DOHH2 (cell line): ENCODE measurements around the gene BTBD1.

Experiments
- H3F3A ChIP-seq: fragments of 200-600 bp; sonication (generic), shearing (Covaris generic); 2 replicates; pipeline ENCODE4 v1.6.0; 2016; ENCODE audit warnings: antibody characterized with exemption, mild to moderate bottlenecking; ENCODE audit not compliant: control insufficient read depth, insufficient read depth
- H3K27ac ChIP-seq: fragments of 200-600 bp; sonication (generic); 2 replicates; pipeline ENCODE4 v1.5.1; 2014; ENCODE audit warnings: low read depth, mild to moderate bottlenecking, low read length, moderate library complexity
- H3K27me3 ChIP-seq: fragments of 200-600 bp; sonication (generic); 2 replicates; pipeline ENCODE4 v1.6.1; 2014; ENCODE audit warnings: mild to moderate bottlenecking, low read length, mixed read lengths; ENCODE audit not compliant: control insufficient read depth
- H3K36me3 ChIP-seq: fragments of 200-600 bp; sonication (generic); 2 replicates; pipeline ENCODE4 v1.6.1; 2014; ENCODE audit warnings: mild to moderate bottlenecking, low read length, moderate library complexity, mixed read lengths; ENCODE audit not compliant: control insufficient read depth
- H3K4me1 ChIP-seq: fragments of 200-600 bp; sonication (generic); 2 replicates; pipeline ENCODE4 v1.6.1; 2014; ENCODE audit warnings: mild to moderate bottlenecking, low read length, mixed read lengths; ENCODE audit not compliant: control insufficient read depth
- H3K4me2 ChIP-seq: fragments of 200-600 bp; sonication (generic); 2 replicates; pipeline ENCODE4 v1.6.0; 2014; ENCODE audit warnings: mild to moderate bottlenecking, low read length, moderate library complexity
- H3K4me3 ChIP-seq: fragments of 200-600 bp; sonication (generic); 2 replicates; pipeline ENCODE4 v1.5.1; 2014; ENCODE audit warnings: mild to moderate bottlenecking, low read length, mixed read lengths
- H3K79me2 ChIP-seq: fragments of 200-600 bp; sonication (generic); 2 replicates; pipeline ENCODE4 v1.6.1; 2014; ENCODE audit warnings: mild to moderate bottlenecking, low read length, mixed read lengths; ENCODE audit not compliant: control insufficient read depth
- H3K9me2 ChIP-seq: fragments of 200-600 bp; sonication (generic); replicated peaks from 2 replicates; pipeline ENCODE4 v1.6.1; 2014; ENCODE audit warnings: mild to moderate bottlenecking, low read length, mixed read lengths; ENCODE audit not compliant: control insufficient read depth
- H3K9me3 ChIP-seq: fragments of 200-600 bp; sonication (generic); 2 replicates; pipeline ENCODE4 v1.6.1; 2014; ENCODE audit warnings: antibody characterized with exemption, low read length, mixed read lengths; ENCODE audit not compliant: control insufficient read depth, insufficient read depth
- H4K20me1 ChIP-seq: fragments of 200-600 bp; sonication (generic); 2 replicates; pipeline ENCODE4 v1.6.0; 2014; ENCODE audit warnings: low read depth, mild to moderate bottlenecking, antibody characterized with exemption, low read length, moderate library complexity; ENCODE audit not compliant: control insufficient read depth, insufficient read depth
- CTCF ChIP-seq: fragments of 200-600 bp; sonication (generic); IDR thresholded peaks from one replicate; pipeline ENCODE4 v1.5.1; 2014; ENCODE audit warnings: antibody characterized with exemption, mild to moderate bottlenecking, low read depth, low read length; ENCODE audit not compliant: poor library complexity, severe bottlenecking
- EZH2phosphoT487 ChIP-seq: fragments of 200-600 bp; sonication (generic); IDR thresholded peaks from 2 replicates; pipeline ENCODE4 v1.6.1; 2017; ENCODE audit warnings: borderline replicate concordance, mild to moderate bottlenecking, antibody characterized with exemption, low read length, moderate library complexity, mixed read lengths

BTBD1 gene

GRCh38 chr15:82992436-82992998 is 74.5 kb downstream of the BTBD1 start:
- Histone ChIP-seq H3K9me2 (no peaks in the 10 kb centered on the region), H3K79me2 (peaks cover 2% of the 10 kb centered on the region), H3K9me3 (no peaks in the 10 kb centered on the region), H4K20me1 (no peaks in the 10 kb centered on the region), H3K36me3 (peaks cover 22% of the 10 kb centered on the region), H3F3A (no peaks in the 10 kb centered on the region; the same call in 1 of the 2 replicates), H3K4me1 (peaks cover 1% of the 10 kb centered on the region), H3K4me2 (no peak overlapping the region), H3K27ac (no peak overlapping the region), H3K4me3 (no peak overlapping the region), H3K27me3 (no peaks in the 10 kb centered on the region)
- TF ChIP-seq CTCF: no peak
- TF ChIP-seq EZH2phosphoT487: no peak

DNA sequence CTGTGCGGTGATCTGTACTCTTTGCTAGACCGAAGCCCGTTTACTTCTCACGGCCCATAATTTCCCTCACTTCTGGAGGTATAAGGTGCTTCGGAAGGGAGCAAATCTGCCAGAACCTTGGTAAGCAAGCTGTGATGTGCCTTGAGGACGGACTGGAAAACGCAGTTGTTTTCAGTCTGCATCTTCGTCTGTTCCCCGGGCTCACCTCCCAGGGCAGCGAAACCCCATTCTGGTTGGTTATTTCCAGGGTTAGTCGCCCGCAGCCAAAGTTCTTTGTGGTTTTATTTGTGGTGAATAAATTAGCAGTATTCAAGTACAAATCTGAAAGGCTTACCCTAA is 80.6 kb downstream of the BTBD1 start:
- no peaks in the 10 kb centered on the region for H4K20me1 ChIP-seq
- no peaks in the 10 kb centered on the region for H3K9me3 ChIP-seq
- no peaks in the 10 kb centered on the region for H3K27me3 ChIP-seq
- peak overlapping the region; percentile 91 for H3K4me2 ChIP-seq
- peaks cover 20% of the 10 kb centered on the region for H3K4me1 ChIP-seq
- peak overlapping the region; percentile 35; the same call in 1 of the 2 replicates for H3K27ac ChIP-seq
- H3K36me3 ChIP-seq: peaks cover 32% of the 10 kb centered on the region
- no peaks in the 10 kb centered on the region for H3K9me2 ChIP-seq
- H3F3A ChIP-seq: no peaks in the 10 kb centered on the region
- H3K4me3 ChIP-seq: peak overlapping the region; percentile 100
- TF ChIP-seq CTCF: no peak
- TF ChIP-seq EZH2phosphoT487: no peak
- peaks cover 25% of the 10 kb centered on the region for H3K79me2 ChIP-seq

DNA sequence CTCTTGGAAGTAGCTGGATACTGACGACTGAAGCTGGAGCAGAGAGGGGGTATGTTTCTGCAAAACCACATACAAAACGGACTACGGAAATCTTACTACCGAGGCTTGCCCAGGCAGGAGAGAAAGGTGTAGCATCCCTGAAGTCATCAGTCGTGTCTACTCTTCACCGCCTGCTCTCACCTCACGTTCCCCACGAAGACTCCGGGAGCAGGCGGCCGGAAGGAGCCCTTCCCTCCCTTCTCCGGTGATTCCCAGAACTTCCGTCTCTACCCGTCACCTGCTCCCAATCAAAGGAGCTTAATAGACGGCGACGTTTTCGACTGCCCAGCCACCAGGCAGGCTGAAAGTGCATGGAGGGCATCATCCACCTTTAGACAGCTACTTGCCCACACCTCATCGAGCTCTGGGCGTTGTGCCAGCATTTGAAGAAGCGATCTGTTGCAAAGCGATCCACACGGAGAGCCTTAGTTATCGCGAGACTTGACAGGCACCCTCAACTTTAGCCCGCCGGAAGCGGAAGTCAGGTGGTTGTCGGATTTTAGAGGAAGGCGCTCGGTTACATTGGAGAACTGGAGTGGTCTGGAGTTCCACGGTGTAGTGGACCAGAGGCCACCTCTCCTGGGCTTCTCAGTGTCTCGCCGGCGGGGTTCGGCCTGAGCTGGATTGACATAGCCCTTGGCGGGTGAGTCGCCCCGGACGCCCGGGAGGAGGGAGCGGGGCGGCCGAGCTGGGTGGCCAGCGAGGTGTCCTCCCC is 81.2 kb downstream of the BTBD1 start, which contains the start of gene RAMAC:
Gene RAMAC, plus strand, starts transcription at position 523 of the 754 bp plus-strand sequence. CDS start 2,809 bp downstream, outside the sequence.
- Histone ChIP-seq H3K9me2 (no peaks in the 10 kb centered on the region), H3K4me2 (peak within 1 kb of the TSS; percentile 91), H3K27ac (peak within 1 kb of the TSS; percentile 35), H3F3A (no peaks in the 10 kb centered on the region), H3K9me3 (no peaks in the 10 kb centered on the region), H3K79me2 (peaks cover 25% of the 10 kb centered on the region), H3K36me3 (peaks cover 32% of the 10 kb centered on the region), H3K4me3 (peak within 1 kb of the TSS; percentile 100), H4K20me1 (no peaks in the 10 kb centered on the region), H3K4me1 (peaks cover 20% of the 10 kb centered on the region), H3K27me3 (no peaks in the 10 kb centered on the region)
- TF ChIP-seq CTCF: no peak
- TF ChIP-seq EZH2phosphoT487: no peak
